IMR-90 (cell line): ENCODE data around the gene CCL27. TPM values are rescaled to one million over a fixed set of nuclear protein-coding genes. Genes with fewer than 3 reads are reported as not detected.

ENCODE experiments used
- ATAC-seq: fragments of 200-7000 bp; cut with Tn5 transposase; 2 replicates; pipeline ENCODE4 v1.9.1; 2020; ENCODE audit warnings: low read depth, mild to moderate bottlenecking, moderate library complexity
- BruUV-seq: library from RNA; stranded (reverse); fragments of 400-500 nt; replicated peaks from 2 replicates; lab custom pipeline; 2021; lab: Mats Ljungman, UMichigan
- CTCF ChIA-PET: fragments of 300-600 bp; formaldehyde crosslinking; extraction: SDS; loops from one replicate; lab custom pipeline; 2021; ENCODE audit warnings: antibody characterized with exemption; lab: Yijun Ruan, JAX
- POLR2A ChIA-PET: fragments of 300-600 bp; sonication (Branson Sonifier 250); formaldehyde crosslinking; loops from one replicate; lab custom pipeline; 2022; ENCODE audit warnings: antibody characterized with exemption; ENCODE audit not compliant: unreplicated experiment; lab: Charles Lee
- DNase-seq: peaks from one replicate; pipeline ENCODE4 v3.0.0; 2013
- H2AFZ ChIP-seq: replicated peaks from 2 replicates; pipeline ENCODE3; 2013; ENCODE audit warnings: low read length, mild to moderate bottlenecking; ENCODE audit not compliant: poor library complexity
- H2AK5ac ChIP-seq: 2 replicates; pipeline ENCODE4 v1.6.1; 2013; ENCODE audit warnings: low read depth, low read length, inconsistent platforms
- H2AK9ac ChIP-seq: replicated peaks from 2 replicates; pipeline ENCODE3; 2013; ENCODE audit warnings: mild to moderate bottlenecking, low read depth, low read length, moderate library complexity; ENCODE audit not compliant: poor library complexity
- H2BK120ac ChIP-seq: 2 replicates; pipeline ENCODE4 v1.6.1; 2013; ENCODE audit warnings: low read depth, low read length, inconsistent platforms
- H2BK15ac ChIP-seq: 3 replicates; pipeline ENCODE4 v1.6.1; 2013; ENCODE audit warnings: low read depth, low read length, inconsistent platforms
- H2BK20ac ChIP-seq: 2 replicates; pipeline ENCODE4 v1.6.1; 2013; ENCODE audit warnings: low read depth, mild to moderate bottlenecking, inconsistent platforms, low read length, moderate library complexity
- H2BK5ac ChIP-seq: 2 replicates; pipeline ENCODE4 v1.6.1; 2013; ENCODE audit warnings: mild to moderate bottlenecking, low read depth, low read length, inconsistent platforms; ENCODE audit not compliant: poor library complexity, severe bottlenecking
- H3K14ac ChIP-seq: replicated peaks from 2 replicates; pipeline ENCODE4 v1.6.1; 2013; ENCODE audit warnings: low read depth, low read length, inconsistent platforms
- H3K18ac ChIP-seq: 2 replicates; pipeline ENCODE4 v1.6.1; 2013; ENCODE audit warnings: low read depth, low read length, control low read depth
- H3K23ac ChIP-seq: 2 replicates; pipeline ENCODE4 v1.6.1; 2013; ENCODE audit warnings: low read depth, low read length, inconsistent platforms
- H3K27ac ChIP-seq: 2 replicates; pipeline ENCODE4 v1.5.1; 2013; ENCODE audit warnings: mild to moderate bottlenecking, control low read depth, low read length; ENCODE audit not compliant: insufficient read depth
- H3K27me3 ChIP-seq: 2 replicates; pipeline ENCODE4 v1.6.1; 2013; ENCODE audit warnings: low read length; ENCODE audit not compliant: control insufficient read depth, insufficient read depth
- H3K36me3 ChIP-seq: 2 replicates; pipeline ENCODE4 v1.6.1; 2013; ENCODE audit warnings: low read length, mixed read lengths; ENCODE audit not compliant: control insufficient read depth, insufficient read depth
- H3K4ac ChIP-seq: 2 replicates; pipeline ENCODE4 v1.6.1; 2013; ENCODE audit warnings: low read depth, low read length, inconsistent platforms
- H3K4me1 ChIP-seq: 2 replicates; pipeline ENCODE4 v1.6.1; 2013; ENCODE audit warnings: low read length, mixed read lengths; ENCODE audit not compliant: control insufficient read depth, insufficient read depth
- H3K4me2 ChIP-seq: 2 replicates; pipeline ENCODE4 v1.6.1; 2013; ENCODE audit warnings: low read depth, mild to moderate bottlenecking, control low read depth, low read length, moderate library complexity
- H3K4me3 ChIP-seq: 2 replicates; pipeline ENCODE4 v1.5.1; 2013; ENCODE audit warnings: low read depth, mild to moderate bottlenecking, control low read depth, low read length, moderate library complexity; ENCODE audit not compliant: insufficient read depth
- H3K56ac ChIP-seq: 2 replicates; pipeline ENCODE4 v1.6.1; 2013; ENCODE audit warnings: low read length, inconsistent platforms; ENCODE audit not compliant: insufficient read depth; ENCODE audit errors: extremely low read depth
- H3K79me1 ChIP-seq, 2 experiments: 2 replicates each; pipeline ENCODE4 v1.6.1; 2013; ENCODE audit warnings: low read length in 2 of 2, inconsistent platforms in 1 of 2, low read depth in 1 of 2
- H3K9ac ChIP-seq: 2 replicates; pipeline ENCODE4 v1.6.1; 2013; ENCODE audit warnings: low read depth, low read length, control low read depth
- H3K9me1 ChIP-seq: 2 replicates; pipeline ENCODE4 v1.6.1; 2013; ENCODE audit warnings: low read length, inconsistent platforms; ENCODE audit not compliant: insufficient read depth
- H3K9me3 ChIP-seq: 2 replicates; pipeline ENCODE4 v1.6.1; 2013; ENCODE audit warnings: low read length; ENCODE audit not compliant: control insufficient read depth, insufficient read depth
- H4K20me1 ChIP-seq: 2 replicates; pipeline ENCODE4 v1.6.1; 2013; ENCODE audit warnings: low read length, inconsistent platforms; ENCODE audit not compliant: insufficient read depth
- H4K5ac ChIP-seq: 2 replicates; pipeline ENCODE4 v1.6.1; 2013; ENCODE audit warnings: mild to moderate bottlenecking, low read depth, low read length, control low read depth
- H4K8ac ChIP-seq, 2 experiments: 2 replicates each; pipeline ENCODE4 v1.6.1; 2013; ENCODE audit warnings: low read depth in 2 of 2, low read length in 2 of 2, control low read depth in 1 of 2, inconsistent platforms in 1 of 2
- H4K91ac ChIP-seq: 2 replicates; pipeline ENCODE4 v1.6.1; 2013; ENCODE audit warnings: low read depth, low read length, inconsistent platforms; ENCODE audit not compliant: insufficient read depth
- BHLHE40 ChIP-seq: fragments of 150-350 bp; IDR thresholded peaks from 2 replicates; pipeline ENCODE4 v1.6.1; 2016; ENCODE audit warnings: mild to moderate bottlenecking, low read depth, low read length
- CEBPB ChIP-seq: IDR thresholded peaks from 2 replicates; pipeline ENCODE4 v1.6.1; 2012; ENCODE audit warnings: low read depth, low read length, improper control_type of control experiment
- CHD1 ChIP-seq: IDR thresholded peaks from 2 replicates; pipeline ENCODE4 v1.6.1; 2012; ENCODE audit warnings: low read depth, low read length, improper control_type of control experiment
- CTCF ChIP-seq: conservative IDR thresholded peaks from 2 replicates; pipeline ENCODE4 v1.5.1; 2012; ENCODE audit warnings: mild to moderate bottlenecking, low read depth, low read length, improper control_type of control experiment
- ELK1 ChIP-seq: fragments of 150-350 bp; IDR thresholded peaks from 2 replicates; pipeline ENCODE4 v1.6.1; 2016; ENCODE audit warnings: low read depth, mild to moderate bottlenecking, low read length, moderate library complexity, borderline replicate concordance
- FOS ChIP-seq: fragments of 150-350 bp; IDR thresholded peaks from 2 replicates; pipeline ENCODE4 v1.6.1; 2016; ENCODE audit warnings: low read depth, low read length
- MAZ ChIP-seq: IDR thresholded peaks from 2 replicates; pipeline ENCODE4 v1.6.1; 2012; ENCODE audit warnings: low read depth, mild to moderate bottlenecking, low read length, improper control_type of control experiment, moderate library complexity, borderline replicate concordance
- MXI1 ChIP-seq: IDR thresholded peaks from 2 replicates; pipeline ENCODE4 v1.6.1; 2012; ENCODE audit warnings: low read depth, mild to moderate bottlenecking, low read length, moderate library complexity, borderline replicate concordance
- NFE2L2 ChIP-seq: fragments of 150-350 bp; IDR thresholded peaks from 2 replicates; pipeline ENCODE4 v1.6.1; 2016; ENCODE audit warnings: low read depth, mild to moderate bottlenecking, low read length
- RFX5 ChIP-seq: IDR thresholded peaks from 2 replicates; pipeline ENCODE4 v1.8.0; 2012; ENCODE audit warnings: low read depth, mild to moderate bottlenecking, low read length, moderate library complexity
- SMC3 ChIP-seq: fragments of 150-350 bp; IDR thresholded peaks from 2 replicates; pipeline ENCODE4 v1.6.1; 2016; ENCODE audit warnings: low read depth, mild to moderate bottlenecking, antibody characterized with exemption, low read length, moderate library complexity
- USF2 ChIP-seq: fragments of 150-350 bp; IDR thresholded peaks from 2 replicates; pipeline ENCODE4 v1.6.1; 2017; ENCODE audit warnings: mild to moderate bottlenecking, antibody characterized with exemption, low read length, low read depth
- WGBS, 2 experiments: methylation state at CpG; one replicate each; pipeline versions ENCODE4 v1.1.5 to v1.1.7; 2013; ENCODE audit warnings: missing lambda C conversion rate in 2 of 2; ENCODE audit not compliant: insufficient read length in 1 of 2; ENCODE audit errors: extremely low coverage in 2 of 2; 5-methylcytosine and 5-hydroxymethylcytosine counted together
- dilution Hi-C: fragments of 300-500 bp; cut with HindIII; formaldehyde crosslinking; loops from one replicate; pipeline ENCODE4 v1.14.3; 2018; ENCODE audit warnings: low sequenced_read_pairs; ENCODE audit not compliant: unreplicated experiment
- in situ Hi-C: fragments of 300-500 bp; cut with MboI; formaldehyde crosslinking; loops from 3 replicates; pipeline ENCODE4 v1.14.3; 2019; ENCODE audit warnings: low sequenced_read_pairs, inconsistent platforms, mixed read lengths
- intact Hi-C: fragments of 100-400 bp; cut with micrococcal nuclease; formaldehyde crosslinking; loops from 2 replicates; pipeline ENCODE4 v1.10.0; 2022
- polyA plus RNA-seq, 3 experiments: library from polyadenylated mRNA; depleted of rRNA; stranded (reverse); fragments of >200 nt; gene quantifications; 2 replicates each; pipeline ENCODE4 v1.2.3, GENCODE V29; 2012; ENCODE audit warnings: low replicate concordance in 1 of 3
- total RNA-seq: library from RNA; depleted of rRNA; stranded (reverse); fragments of >200 nt; gene quantifications from 2 replicates; pipeline ENCODE4 v1.2.3, GENCODE V29; 2012

Gene CCL27
- total and polyA plus RNA-seq, 2 of the 4 experiments (the other 2 are of a cell fraction), result 0.18 to 0.26 TPM

- no TSS peak for BruUV-seq
- CTCF ChIA-PET, result interaction anchor here (1.2 to 1.6 kb wide), 2 partner anchors 8 to 9 kb away, joined by 4 to 5 read pairs; no protein-coding TSS in a partner anchor
- ATAC-seq (no peak), DNase-seq (no peak)
- Histone ChIP-seq H3K27ac (no peak within 1 kb of the TSS), H4K5ac (no peak within 1 kb of the TSS), H2BK5ac (no peak within 1 kb of the TSS), H3K9ac (no peak within 1 kb of the TSS), H3K27me3 (peaks cover 30% of the 10 kb centered on the region), H3K4me3 (no peak within 1 kb of the TSS), H3K23ac (no peak within 1 kb of the TSS), H3K36me3 (no peaks in the 10 kb centered on the region), H3K18ac (no peak within 1 kb of the TSS), H3K9me3 (no peaks in the 10 kb centered on the region), H2BK15ac (no peak within 1 kb of the TSS), H4K8ac (no peak within 1 kb of the TSS), H3K56ac (no peak within 1 kb of the TSS), H3K9me1 (no peaks in the 10 kb centered on the region), H3K4ac (no peak within 1 kb of the TSS), H3K79me1 (no peaks in the 10 kb centered on the region), H2AFZ (no peak within 1 kb of the TSS), H4K20me1 (no peaks in the 10 kb centered on the region), H2BK20ac (no peak within 1 kb of the TSS), H4K91ac (no peak within 1 kb of the TSS), H2AK9ac (no peak within 1 kb of the TSS), H3K4me1 (no peaks in the 10 kb centered on the region), H3K14ac (no peak within 1 kb of the TSS), H3K4me2 (no peak within 1 kb of the TSS), H2AK5ac (no peak within 1 kb of the TSS), H2BK120ac (no peak within 1 kb of the TSS)
- no peak for TF ChIP-seq RFX5
- TF ChIP-seq CEBPB, result no peak
- no peak for TF ChIP-seq NFE2L2
- no peak for TF ChIP-seq SMC3
- no peak for TF ChIP-seq CTCF
- TF ChIP-seq ELK1, result no peak
- no peak for TF ChIP-seq FOS
- TF ChIP-seq USF2, result no peak
- TF ChIP-seq MXI1, result no peak
- no peak for TF ChIP-seq BHLHE40
- no peak for TF ChIP-seq MAZ
- no peak for TF ChIP-seq CHD1
- dilution Hi-C loops (no loop called here), in situ Hi-C loops (no loop called here), intact Hi-C loops (no loop called here)
- POLR2A ChIA-PET, result no interaction called here
- WGBS, 2 experiments, result no CpG with 5 or more reads among the region's 2 CpGs
Measured at GRCh38 chr9:34710023-34710422, 47.6 kb upstream of the CCL27 start, which contains the start of gene CCL21. Gene CCL21, minus strand, starts transcription at chr9:34710136. Its CDS starts 70 bp downstream, at chr9:34710066.
